Effector memory CD8-positive, alpha-beta T cell (primary cell): ENCODE measurements around the gene MYH7.
"Not testable (repeated sequence)": the region's sequence is repeated elsewhere in the genome, so short reads cannot be mapped to it uniquely, and the experiment has no call there.

Experiments used
- ATAC-seq: fragments of 150-1000 bp; cut with Tn5 transposase; replicated peaks from 2 replicates; pipeline ENCODE4 v1.10.0; 2021; ENCODE audit warnings: mild to moderate bottlenecking, moderate library complexity
- DNase-seq, 3 experiments: peaks; one replicate each; pipeline ENCODE4 v3.0.0; 2021
- H3K27ac Mint-ChIP-seq, 2 donors: one replicate each; pipeline ENCODE4 v1.8.0; 2022; ENCODE audit warnings: mild to moderate bottlenecking in 2 of 2, mixed read lengths in 2 of 2, moderate library complexity in 2 of 2
- H3K27me3 Mint-ChIP-seq, 2 donors: one replicate each; pipeline ENCODE4 v1.8.0; 2022; ENCODE audit warnings: mixed read lengths in 2 of 2
- H3K36me3 Mint-ChIP-seq: one replicate; pipeline ENCODE4 v1.8.0; 2022; ENCODE audit warnings: mild to moderate bottlenecking, moderate library complexity, mixed read lengths; ENCODE audit not compliant: insufficient read depth
- H3K4me1 Mint-ChIP-seq, 2 donors: one replicate each; pipeline ENCODE4 v1.8.0; 2022; ENCODE audit warnings: low read depth in 2 of 2, mixed read lengths in 2 of 2
- H3K4me3 Mint-ChIP-seq, 2 donors: one replicate each; pipeline ENCODE4 v1.8.0; 2022; ENCODE audit warnings: mild to moderate bottlenecking in 2 of 2, mixed read lengths in 2 of 2, moderate library complexity in 2 of 2
- H3K9me3 Mint-ChIP-seq, 2 donors: one replicate each; pipeline ENCODE4 v1.8.0; 2022; ENCODE audit warnings: mixed read lengths in 2 of 2

The MYH7 gene

DNA sequence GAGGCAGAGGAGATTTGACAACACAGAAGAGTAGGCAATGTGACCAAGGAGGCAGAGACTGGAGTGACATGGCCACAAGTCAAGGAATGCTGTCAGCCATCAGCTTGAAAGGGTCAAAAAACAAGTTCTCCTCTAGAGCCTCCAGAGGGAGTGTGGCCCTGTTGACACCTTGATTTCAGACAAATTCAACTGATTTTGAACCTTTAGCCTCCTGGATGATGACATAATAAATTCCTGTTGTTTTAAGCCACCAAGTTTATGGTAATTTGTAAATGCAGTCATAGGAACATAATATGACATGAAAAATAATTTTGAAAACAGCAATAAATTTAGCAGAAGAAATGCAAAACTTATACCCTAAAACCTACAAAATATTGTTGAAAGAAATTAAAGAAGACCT is 25.5 kb upstream of the MYH7 start:
- no peak overlapping the region for H3K27ac Mint-ChIP-seq
- no peak overlapping the region for H3K4me3 Mint-ChIP-seq
- H3K27me3 Mint-ChIP-seq = peaks cover 36 to 41% of the 10 kb centered on the region in 2 donors
- DNase-seq = no peak
- H3K9me3 Mint-ChIP-seq = no peaks in the 10 kb centered on the region
- H3K4me1 Mint-ChIP-seq = no peaks in the 10 kb centered on the region
- no peak for ATAC-seq
- peaks cover 2% of the 10 kb centered on the region for H3K36me3 Mint-ChIP-seq

DNA sequence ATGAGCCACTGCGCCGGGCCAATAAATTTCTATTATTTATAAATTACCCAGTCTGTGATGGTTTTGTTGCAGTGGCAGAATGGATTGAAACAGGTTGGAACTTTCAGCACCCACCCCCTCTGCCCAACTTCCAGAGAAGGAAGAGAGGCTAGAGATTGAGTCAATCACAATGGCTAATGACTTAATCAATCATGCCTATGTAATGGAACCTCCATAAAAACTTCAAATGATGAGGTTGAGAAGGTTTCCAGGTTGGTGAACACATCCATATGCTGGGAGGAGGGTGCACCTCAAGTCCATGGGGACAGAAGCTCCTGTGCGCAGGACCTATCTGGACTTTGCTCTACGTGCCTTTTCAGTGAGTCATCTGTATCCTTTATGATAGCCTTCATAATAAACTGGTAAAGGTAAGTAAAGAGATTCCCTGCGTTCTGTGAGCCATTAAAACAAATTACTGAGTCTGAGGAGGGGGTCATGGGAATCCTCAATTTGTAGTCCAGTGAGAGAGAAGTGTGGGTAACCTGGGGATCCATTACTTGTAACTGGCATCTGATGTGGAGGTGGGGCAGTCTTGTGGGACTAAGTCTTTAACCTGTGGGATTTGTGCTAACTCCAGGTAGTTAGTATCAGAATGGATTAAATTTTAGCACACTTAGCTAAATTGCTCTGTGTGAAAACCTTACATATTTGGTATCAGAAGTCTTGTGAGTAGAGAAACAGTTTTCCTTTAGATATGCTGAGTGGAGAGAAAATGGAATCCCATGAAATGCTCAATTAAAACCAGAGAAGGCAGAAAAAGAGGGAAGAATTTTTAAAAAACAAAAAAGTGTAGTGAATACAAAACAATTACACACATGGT is 22.4 kb upstream of the MYH7 start:
- H3K36me3 Mint-ChIP-seq = no peaks in the 10 kb centered on the region
- H3K27me3 Mint-ChIP-seq = peaks cover 62 to 66% of the 10 kb centered on the region in 2 donors
- ATAC-seq (no peak), DNase-seq (no peak)
- H3K4me3 Mint-ChIP-seq = no peak overlapping the region
- no peaks in the 10 kb centered on the region for H3K4me1 Mint-ChIP-seq
- no peaks in the 10 kb centered on the region for H3K9me3 Mint-ChIP-seq
- no peak overlapping the region for H3K27ac Mint-ChIP-seq

DNA sequence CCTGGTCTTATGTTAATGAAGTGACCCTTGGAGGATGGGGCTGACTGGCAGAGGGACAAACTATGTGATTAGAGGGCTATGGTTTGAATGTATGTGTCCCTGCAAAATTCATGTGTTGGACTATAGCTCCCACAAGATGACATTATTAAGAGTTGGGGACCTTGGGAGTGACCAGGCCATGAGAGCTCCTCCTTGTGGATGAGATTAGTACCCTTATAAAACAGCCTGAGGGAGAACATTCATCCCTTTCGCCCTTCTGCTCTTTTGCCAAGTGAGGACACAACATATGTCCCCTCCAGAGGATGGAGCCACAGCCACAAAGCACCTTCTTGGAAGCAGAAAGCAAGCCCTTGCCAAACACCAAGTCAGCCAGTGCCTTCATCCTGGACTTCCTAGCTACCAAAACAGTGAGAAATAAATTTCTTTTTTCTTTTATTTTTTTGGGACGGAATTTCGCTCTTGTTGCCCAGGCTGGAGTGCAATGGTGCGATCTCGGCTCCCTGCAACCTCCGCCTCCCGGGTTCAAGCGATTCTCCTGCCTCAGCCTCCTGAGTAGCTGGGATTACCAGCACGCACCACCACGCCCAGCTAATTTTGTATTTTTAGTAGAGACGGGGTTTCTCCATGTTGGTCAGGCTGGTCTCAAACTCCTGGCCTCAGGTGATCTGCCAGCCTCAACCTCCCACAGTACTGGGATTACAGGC is 21.6 kb upstream of the MYH7 start:
- not testable (repeated sequence) for DNase-seq, ATAC-seq, H3K36me3 Mint-ChIP-seq, H3K9me3 Mint-ChIP-seq, H3K27ac Mint-ChIP-seq, H3K4me3 Mint-ChIP-seq, H3K4me1 Mint-ChIP-seq
- H3K27me3 Mint-ChIP-seq = peaks cover 62 to 66% of the 10 kb centered on the region in 2 donors

DNA sequence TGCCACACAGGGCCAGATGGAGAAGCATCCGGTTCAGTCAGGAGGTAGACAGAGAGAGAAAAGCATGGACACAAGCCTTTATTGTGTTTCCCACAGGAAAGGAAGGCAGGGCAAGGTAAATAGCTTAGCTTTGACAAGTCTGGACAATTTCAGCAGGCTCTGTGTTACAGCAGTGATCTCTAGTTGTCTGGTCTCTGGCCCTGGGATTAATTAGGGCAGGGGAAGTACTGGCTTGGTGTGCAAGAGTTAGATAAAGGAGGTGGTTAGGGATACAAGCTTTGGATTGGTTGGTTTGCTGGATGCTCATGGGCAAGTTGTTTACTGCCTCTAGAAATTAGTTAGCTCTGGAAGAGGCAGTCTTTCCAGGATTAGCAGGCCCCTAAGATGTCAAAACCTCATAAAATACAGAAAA is 19.0 kb upstream of the MYH7 start:
- no peak overlapping the region for H3K27ac Mint-ChIP-seq

DNA sequence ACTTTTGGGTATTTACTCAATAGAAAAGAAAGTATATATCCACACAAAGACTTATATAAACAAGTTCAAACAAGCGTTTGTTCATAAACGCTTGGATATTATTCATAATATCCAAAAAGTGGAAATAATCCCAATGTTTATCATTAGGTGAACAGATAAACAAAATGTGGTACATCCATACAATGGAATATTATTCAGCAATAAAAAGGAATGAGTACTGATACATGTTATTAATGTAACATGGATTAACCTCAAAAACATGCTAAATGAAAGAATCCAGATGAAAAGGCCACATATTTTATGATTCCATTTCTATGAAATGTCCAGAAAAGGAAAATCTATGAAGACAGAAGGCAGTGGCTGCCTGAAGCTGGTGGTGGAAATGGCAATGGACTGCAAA is 16.8 kb upstream of the MYH7 start:
- DNase-seq = no peak
- Mint-ChIP-seq H3K27me3 (peaks cover 59 to 60% of the 10 kb centered on the region in 2 donors), H3K9me3 (no peaks in the 10 kb centered on the region)

More for the DNA sequence above, 19.0 kb upstream of the MYH7 start:
- no peak overlapping the region for H3K4me3 Mint-ChIP-seq
- DNase-seq = no peak
- peaks cover 61 to 67% of the 10 kb centered on the region in 2 donors for H3K27me3 Mint-ChIP-seq
- peaks cover 3% of the 10 kb centered on the region for H3K36me3 Mint-ChIP-seq
- H3K9me3 Mint-ChIP-seq = no peaks in the 10 kb centered on the region
- no peaks in the 10 kb centered on the region for H3K4me1 Mint-ChIP-seq
- ATAC-seq = no peak

DNA sequence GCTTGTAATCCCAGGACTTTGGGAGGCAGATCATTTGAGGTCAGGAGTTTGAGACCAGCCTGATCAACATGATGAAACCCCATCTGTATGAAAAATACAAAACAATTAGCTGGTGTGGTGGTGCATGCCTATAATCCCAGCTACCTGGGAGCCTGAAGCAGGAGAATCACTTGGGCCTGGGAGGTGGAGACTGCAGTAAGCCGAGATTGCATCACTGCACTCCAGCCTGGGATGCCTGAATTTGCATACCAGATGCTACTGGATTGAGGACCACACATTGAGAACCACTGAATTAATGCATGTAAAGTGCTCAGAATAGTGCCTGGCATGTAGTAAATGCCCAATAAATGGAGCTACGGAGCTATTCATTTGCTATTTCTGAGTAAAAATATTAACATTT is 14.9 kb upstream of the MYH7 start:
- no peak overlapping the region for H3K4me3 Mint-ChIP-seq
- H3K4me1 Mint-ChIP-seq = no peaks in the 10 kb centered on the region
- no peaks in the 10 kb centered on the region for H3K9me3 Mint-ChIP-seq
- ATAC-seq (no peak), DNase-seq (no peak)
- no peak overlapping the region for H3K27ac Mint-ChIP-seq
- H3K27me3 Mint-ChIP-seq = peaks cover 45% of the 10 kb centered on the region in 2 donors
- peaks cover 3% of the 10 kb centered on the region for H3K36me3 Mint-ChIP-seq

More for the DNA sequence above, 16.8 kb upstream of the MYH7 start:
- no peak overlapping the region for H3K4me3 Mint-ChIP-seq
- no peak for ATAC-seq
- no peaks in the 10 kb centered on the region for H3K4me1 Mint-ChIP-seq
- no peak overlapping the region for H3K27ac Mint-ChIP-seq
- H3K36me3 Mint-ChIP-seq = peaks cover 3% of the 10 kb centered on the region

DNA sequence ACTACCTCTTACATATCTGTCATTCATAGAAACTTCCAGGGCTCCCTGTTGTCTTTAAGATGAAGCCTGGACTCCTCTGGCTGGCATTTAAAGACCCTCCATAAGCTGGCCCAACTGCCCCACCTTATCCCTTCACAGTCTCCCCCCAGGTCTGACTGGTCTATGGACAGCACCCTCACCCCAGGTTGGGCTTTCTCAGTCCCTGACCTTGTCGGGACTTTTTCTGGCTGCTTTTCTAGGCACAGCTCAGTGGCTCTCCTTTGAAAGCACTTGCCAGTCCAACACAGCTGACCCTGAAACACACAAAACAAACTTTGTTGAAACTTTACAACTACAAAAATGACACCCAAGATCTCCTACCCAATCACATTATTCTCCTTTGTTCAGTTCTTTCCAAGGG is 13.9 kb upstream of the MYH7 start:
- Mint-ChIP-seq H3K9me3 (no peaks in the 10 kb centered on the region), H3K4me3 (no peak overlapping the region), H3K27ac (no peak overlapping the region), H3K27me3 (peaks cover 34 to 36% of the 10 kb centered on the region in 2 donors), H3K4me1 (no peaks in the 10 kb centered on the region), H3K36me3 (peaks cover 3% of the 10 kb centered on the region)
- DNase-seq (no peak), ATAC-seq (no peak)

DNA sequence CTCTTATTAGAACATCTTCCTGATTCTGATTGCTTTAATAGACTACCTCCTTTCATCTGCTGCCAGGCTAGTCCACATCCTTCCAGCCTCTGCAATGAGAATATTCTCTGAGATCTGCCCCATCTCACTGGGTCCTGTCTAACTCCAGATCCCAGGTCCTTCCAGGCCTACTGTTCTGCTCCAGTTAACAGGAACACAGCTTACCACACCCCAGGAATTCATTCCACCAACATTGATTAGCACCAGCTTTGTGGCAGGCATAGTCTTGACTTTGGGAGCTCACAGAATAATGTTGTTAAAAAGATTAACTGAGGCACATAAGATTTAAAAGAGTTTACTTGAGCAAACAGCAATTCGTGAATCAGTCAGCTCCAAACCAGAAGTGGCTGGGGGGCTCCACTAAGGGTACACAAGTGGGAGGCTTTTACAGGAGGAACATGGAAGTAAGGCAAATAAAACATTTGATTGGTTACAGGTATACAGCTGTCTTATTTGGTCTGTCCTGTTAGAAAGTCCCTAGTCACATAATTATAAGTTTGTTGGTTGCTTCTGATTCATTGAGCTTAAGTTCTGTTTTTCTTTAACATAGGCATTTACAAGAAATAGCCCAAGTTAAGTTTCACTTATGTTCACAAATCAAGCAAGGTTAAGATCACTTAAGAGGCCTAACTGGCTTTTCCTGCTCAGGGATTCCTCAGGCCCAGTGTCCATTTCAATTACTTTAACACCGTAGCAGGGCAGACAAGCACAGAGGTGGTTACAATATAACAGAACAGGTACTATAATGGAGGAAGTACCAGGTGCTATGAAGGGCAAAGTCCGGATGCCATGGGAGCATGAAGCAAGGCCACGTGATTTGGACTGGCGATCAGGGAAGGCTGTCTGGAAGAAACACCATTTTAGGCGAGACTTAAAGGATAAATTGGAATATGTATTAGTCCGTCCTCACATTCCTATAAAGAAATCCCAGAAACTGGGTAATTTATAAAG is 12.2 kb upstream of the MYH7 start:
- H3K27me3 Mint-ChIP-seq = peaks cover 26 to 33% of the 10 kb centered on the region in 2 donors
- H3K4me3 Mint-ChIP-seq = no peak overlapping the region
- H3K4me1 Mint-ChIP-seq = no peaks in the 10 kb centered on the region
- no peak overlapping the region for H3K27ac Mint-ChIP-seq
- no peak for ATAC-seq
- H3K9me3 Mint-ChIP-seq = no peaks in the 10 kb centered on the region
- DNase-seq = no peak
- H3K36me3 Mint-ChIP-seq = peaks cover 6% of the 10 kb centered on the region

DNA sequence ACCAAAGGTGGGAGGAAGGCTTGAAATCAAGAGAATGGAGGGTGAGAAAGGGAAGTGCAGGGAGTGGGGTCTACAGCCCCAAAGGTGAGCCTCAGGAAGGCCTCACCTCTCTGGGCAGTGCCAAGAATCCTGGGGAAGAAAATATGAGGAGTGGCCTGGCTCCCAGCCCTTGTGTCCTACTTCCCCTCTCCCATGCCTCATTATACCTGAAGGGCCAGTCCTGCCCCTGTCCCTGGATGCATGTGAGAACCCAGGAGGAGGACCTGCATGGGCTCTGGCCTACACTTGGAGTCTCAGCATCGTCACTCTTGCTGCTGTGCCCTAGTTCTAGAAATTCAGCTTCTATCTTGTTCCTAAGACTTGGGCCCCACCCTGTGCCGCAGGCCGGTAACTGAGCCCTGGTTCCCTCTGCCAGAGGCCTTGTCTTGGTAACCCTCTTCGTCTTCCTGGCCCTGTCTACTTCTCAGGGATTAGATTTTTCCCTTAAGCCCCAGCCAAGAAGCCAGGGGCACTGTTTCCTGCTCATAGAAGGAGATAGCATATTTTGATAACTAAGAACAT is 10.9 kb upstream of the MYH7 start:
- H3K4me1 Mint-ChIP-seq = no peaks in the 10 kb centered on the region
- no peak overlapping the region for H3K4me3 Mint-ChIP-seq
- peaks cover 6% of the 10 kb centered on the region for H3K36me3 Mint-ChIP-seq
- DNase-seq (no peak), ATAC-seq (no peak)
- H3K27me3 Mint-ChIP-seq = peaks cover 32 to 42% of the 10 kb centered on the region in 2 donors
- H3K27ac Mint-ChIP-seq = no peak overlapping the region
- H3K9me3 Mint-ChIP-seq = no peaks in the 10 kb centered on the region

DNA sequence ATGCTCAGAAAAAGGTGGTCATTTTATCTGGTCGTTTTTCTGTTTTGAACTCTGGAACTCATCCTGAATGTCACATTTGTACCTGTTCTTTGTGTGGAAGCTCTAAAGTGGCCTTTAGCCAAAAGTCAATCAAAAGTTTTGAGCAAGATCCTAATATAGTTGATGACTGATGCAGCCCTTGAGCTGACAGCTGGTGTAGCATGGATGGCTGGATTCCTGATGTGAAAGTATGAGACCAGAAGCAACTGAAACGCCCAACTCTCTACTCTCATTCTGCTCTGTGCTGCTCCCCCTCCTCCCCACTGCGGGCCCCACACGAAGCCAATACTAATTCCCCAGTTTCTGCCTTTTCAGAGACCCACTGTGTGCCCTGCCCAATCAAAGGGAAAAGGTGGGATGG is 10.3 kb upstream of the MYH7 start:
- Mint-ChIP-seq H3K36me3 (peaks cover 6% of the 10 kb centered on the region), H3K27me3 (peaks cover 32 to 42% of the 10 kb centered on the region in 2 donors), H3K9me3 (no peaks in the 10 kb centered on the region), H3K4me1 (no peaks in the 10 kb centered on the region), H3K4me3 (no peak overlapping the region), H3K27ac (no peak overlapping the region)
- DNase-seq = no peak
- no peak for ATAC-seq

DNA sequence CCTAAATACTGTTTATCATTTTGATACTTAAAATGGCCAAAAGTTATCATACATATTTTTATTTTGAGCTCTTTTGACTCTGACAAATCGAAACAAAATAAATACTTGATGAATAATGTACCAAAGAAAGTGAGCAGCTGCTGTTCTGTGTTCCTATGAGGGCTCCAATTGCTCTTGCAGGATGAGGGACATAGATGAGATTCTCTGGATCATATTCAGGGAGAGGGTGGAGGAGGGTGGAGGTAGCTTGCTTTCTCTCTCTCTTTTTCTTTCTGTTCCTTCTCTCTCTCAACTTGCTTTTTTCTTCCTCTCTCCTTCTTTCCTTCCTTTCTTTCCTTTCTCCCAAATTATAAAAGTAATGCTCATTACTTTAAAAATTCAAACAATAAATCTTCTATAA is 8.9 kb upstream of the MYH7 start:
- ATAC-seq (no peak), DNase-seq (no peak)
- Mint-ChIP-seq H3K4me1 (no peaks in the 10 kb centered on the region), H3K4me3 (no peak overlapping the region), H3K27ac (no peak overlapping the region), H3K36me3 (peaks cover 3% of the 10 kb centered on the region), H3K27me3 (peaks cover 31 to 42% of the 10 kb centered on the region in 2 donors), H3K9me3 (no peaks in the 10 kb centered on the region)

DNA sequence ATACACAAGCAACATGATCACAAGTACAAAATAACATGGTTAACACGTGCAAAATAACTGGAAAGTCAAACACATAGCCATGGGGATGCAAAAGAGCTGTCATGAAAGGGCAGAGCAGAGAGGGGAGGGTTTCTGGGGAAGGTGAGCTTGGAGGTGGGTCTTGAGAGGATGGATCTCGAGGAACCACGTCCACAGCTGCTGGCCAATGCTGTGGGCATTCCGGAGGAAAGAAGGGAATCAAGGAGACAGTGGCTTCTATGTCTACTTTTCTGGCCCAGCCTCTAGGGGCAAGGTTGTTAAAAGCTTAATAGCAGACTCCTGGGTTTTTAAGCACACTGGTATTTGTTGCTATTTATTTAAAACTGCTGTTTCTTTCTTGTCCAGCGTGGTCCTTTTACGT is 8.4 kb upstream of the MYH7 start:
- Mint-ChIP-seq H3K27me3 (peaks cover 26 to 39% of the 10 kb centered on the region in 2 donors), H3K27ac (no peak overlapping the region), H3K9me3 (no peaks in the 10 kb centered on the region)

DNA sequence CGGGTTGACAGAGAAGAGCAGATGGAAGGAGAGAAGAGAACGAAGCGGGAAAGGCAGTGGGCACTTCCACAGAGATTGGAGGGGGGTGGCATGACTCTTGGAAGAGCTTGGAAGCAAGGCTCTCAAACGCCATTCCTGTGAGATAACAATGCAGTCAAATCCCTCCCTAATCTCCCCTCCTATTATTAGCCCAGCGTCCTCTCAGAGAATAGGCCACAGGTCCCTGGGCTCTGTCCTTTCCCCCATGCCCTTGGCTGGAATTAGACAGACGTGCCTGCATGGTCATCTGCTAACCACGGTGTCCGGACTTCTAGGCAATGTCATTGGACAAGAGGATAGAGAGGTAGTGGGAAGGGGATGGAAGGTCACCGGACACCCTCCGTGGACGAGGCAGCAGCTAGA is 8.0 kb upstream of the MYH7 start:
- no peak for DNase-seq
- ATAC-seq = no peak
- Mint-ChIP-seq H3K27me3 (peaks cover 22 to 39% of the 10 kb centered on the region in 2 donors), H3K9me3 (no peaks in the 10 kb centered on the region), H3K36me3 (peaks cover 3% of the 10 kb centered on the region), H3K4me3 (no peak overlapping the region), H3K27ac (no peak overlapping the region), H3K4me1 (no peaks in the 10 kb centered on the region)

More for the DNA sequence above, 8.4 kb upstream of the MYH7 start:
- DNase-seq = no peak
- Mint-ChIP-seq H3K4me3 (no peak overlapping the region), H3K36me3 (peaks cover 3% of the 10 kb centered on the region), H3K4me1 (no peaks in the 10 kb centered on the region)
- no peak for ATAC-seq
